Measurements from ENCODE around the gene GABRB3.

- TF ChIP-seq REST (IDR thresholded peaks at IDR 0.05; ENCODE audit: insufficient read depth in 1 of 2, low read depth in 2 of 2, low read length in 1 of 2): no peak
- no peak for TF ChIP-seq CTCF (IDR thresholded peaks at IDR 0.05)
- no peak for TF ChIP-seq POLR2AphosphoS5 (IDR thresholded peaks at IDR 0.05; ENCODE audit: low read depth, low read length)
These were observed 251.7 kb downstream of the GABRB3 start for GRCh38 chr15:26521130-26521529.

All from Panc1 (cell line).